K562 (cell line): Measurements from ENCODE around the gene B4GALNT2. TPM values are rescaled to one million over a fixed set of nuclear protein-coding genes. Genes with fewer than 3 reads are reported as not detected.
"Not testable (repeated sequence)": the region's sequence is repeated elsewhere in the genome, so short reads cannot be mapped to it uniquely, and the experiment has no call there.

Experiments
- ATAC-seq: fragments of 200-7000 bp; cut with Tn5 transposase; 3 replicates; pipeline ENCODE4 v1.9.1; 2020; ENCODE audit warnings: moderate library complexity
- BruUV-seq: library from RNA; stranded (reverse); fragments of 400-500 nt; replicated peaks from 2 replicates; lab custom pipeline; 2021; lab: Mats Ljungman, UMichigan
- CTCF ChIA-PET: fragments of 300-600 bp; formaldehyde crosslinking; extraction: SDS; loops from one replicate; lab custom pipeline; 2021; ENCODE audit warnings: low intra/inter-chr PET ratio; lab: Yijun Ruan, JAX
- POLR2A ChIA-PET: fragments of 300-600, 350-650 bp; sonication (Branson Sonifier 250); formaldehyde crosslinking; extraction: SDS; loops from one replicate; lab custom pipeline; 2021; ENCODE audit warnings: antibody characterized with exemption, inconsistent platforms; lab: Yijun Ruan, JAX
- DNase-seq, 4 experiments: peaks; one replicate each; pipeline versions ENCODE4 v3.0.0 to v3.0.0-alpha.2; 2011 to 2018; ENCODE audit warnings: low spot score in 3 of 4, mixed read lengths in 3 of 4; ENCODE audit errors: extremely low read depth in 1 of 4
- FAIRE-seq: peaks from 2 replicates; lab custom pipeline; 2011; peaks lifted over from hg19 to GRCh38; lab: Jason Lieb, UNC
- H2AFZ ChIP-seq: 2 replicates; pipeline ENCODE4 v1.6.0; 2011; ENCODE audit warnings: low read depth, low read length, control low read depth, inconsistent platforms
- H3K27ac ChIP-seq: fragments of 200-600 bp; 3 replicates; pipeline ENCODE4 v1.8.0; 2011; ENCODE audit warnings: low read depth, mild to moderate bottlenecking, control low read depth, inconsistent platforms, low read length, moderate library complexity, mixed read lengths; ENCODE audit errors: extremely low read depth
- H3K27me3 ChIP-seq, 2 experiments: fragments of 300-600 bp in 1 of 2; 2 replicates in 1 of 2; 3 replicates in 1 of 2; pipeline versions ENCODE4 v1.6.0 to v1.8.0; 2011; ENCODE audit warnings: inconsistent platforms in 2 of 2, low read length in 2 of 2, mild to moderate bottlenecking in 1 of 2, mixed read lengths in 1 of 2, moderate library complexity in 1 of 2; ENCODE audit not compliant: control insufficient read depth in 2 of 2, insufficient read depth in 2 of 2
- H3K36me3 ChIP-seq: fragments of 300-600 bp; 3 replicates; pipeline ENCODE4 v1.8.0; 2011; ENCODE audit warnings: mild to moderate bottlenecking, low read length, inconsistent platforms; ENCODE audit not compliant: control insufficient read depth, insufficient read depth
- H3K4me1 ChIP-seq, 2 experiments: fragments of 200-600 bp in 1 of 2; replicated peaks in 1 of 2; 2 replicates in 1 of 2; 3 replicates in 1 of 2; pipeline versions ENCODE4 v1.5.1 to v1.8.0; 2011; ENCODE audit warnings: inconsistent platforms in 2 of 2, low read length in 2 of 2, mild to moderate bottlenecking in 1 of 2, mixed read lengths in 1 of 2, moderate library complexity in 1 of 2; ENCODE audit not compliant: control insufficient read depth in 2 of 2, insufficient read depth in 2 of 2
- H3K4me2 ChIP-seq: 2 replicates; pipeline ENCODE4 v1.6.1; 2011; ENCODE audit warnings: low read length, control low read depth, inconsistent platforms, mixed read lengths; ENCODE audit not compliant: insufficient read depth
- H3K4me3 ChIP-seq: fragments of 200-600 bp; sonication (generic), shearing (Covaris generic); 2 replicates; pipeline ENCODE4 v1.5.1; 2016; ENCODE audit warnings: control low read depth, inconsistent platforms
- H3K79me2 ChIP-seq: fragments of 200-600 bp; 3 replicates; pipeline ENCODE4 v1.8.0; 2011; ENCODE audit warnings: low read length, inconsistent platforms; ENCODE audit not compliant: control insufficient read depth, insufficient read depth
- H3K9ac ChIP-seq, 2 experiments: 2 replicates each; pipeline versions ENCODE4 v1.6.0 to v1.6.1; 2011; ENCODE audit warnings: low read depth in 2 of 2, low read length in 2 of 2, control low read depth in 1 of 2, inconsistent platforms in 1 of 2, mild to moderate bottlenecking in 1 of 2, mixed read lengths in 1 of 2; ENCODE audit not compliant: insufficient read depth in 1 of 2
- H3K9me1 ChIP-seq: one replicate; pipeline ENCODE4 v1.6.0; 2011; ENCODE audit warnings: inconsistent platforms, mild to moderate bottlenecking, low read length, moderate library complexity; ENCODE audit not compliant: control insufficient read depth, insufficient read depth
- H3K9me3 ChIP-seq: replicated peaks from 2 replicates; pipeline ENCODE4 v1.5.1; 2011; ENCODE audit warnings: low read depth, low read length, inconsistent platforms; ENCODE audit not compliant: control insufficient read depth, insufficient read depth
- H4K20me1 ChIP-seq: replicated peaks from 2 replicates; pipeline ENCODE4 v1.6.1; 2011; ENCODE audit warnings: low read length, inconsistent platforms, mixed read lengths; ENCODE audit not compliant: control insufficient read depth, insufficient read depth
- ESRRA ChIP-seq: fragments of 450-650 bp; IDR thresholded peaks from 2 replicates; pipeline ENCODE4 v1.6.1; 2014; ENCODE audit warnings: low read depth, mild to moderate bottlenecking, moderate library complexity, borderline replicate concordance
- PREB ChIP-seq: sonication (generic); formaldehyde crosslinking; IDR thresholded peaks from 2 replicates; pipeline ENCODE4 v1.8.1; 2023; ENCODE audit warnings: mild to moderate bottlenecking, missing genetic modification reagents
- RREB1 ChIP-seq: fragments of 250-450 bp; sonication (Bioruptor Pico); IDR thresholded peaks from 2 replicates; pipeline ENCODE4 v1.4.0; 2020
- WGBS: fragments of 100-300 bp; shearing (Covaris generic); methylation state at CpG from one replicate; pipeline ENCODE4 v1.1.6; 2016; ENCODE audit warnings: low coverage, mixed read lengths; ENCODE audit not compliant: insufficient coverage; ENCODE audit errors: missing lambda C conversion rate; 5-methylcytosine and 5-hydroxymethylcytosine counted together
- in situ Hi-C: fragments of 300-500 bp; cut with MboI; formaldehyde crosslinking; loops from 4 replicates; pipeline ENCODE4 v1.15.0; 2018; ENCODE audit warnings: inconsistent platforms, mixed read lengths
- intact Hi-C: fragments of 100-400 bp; cut with micrococcal nuclease; formaldehyde crosslinking; loops from 2 replicates; pipeline ENCODE4 v1.14.2; 2022
- polyA plus RNA-seq, 8 experiments: library from polyadenylated mRNA; depleted of rRNA in 4 of 8; stranded (reverse) in 5 of 8; unstranded in 3 of 8; fragments of >200 nt; fragmentation: Nextera tagmentation in 2 of 8; fragmentation: Illumina TruSeq in 1 of 8; extraction: Ambion mirVana in 2 of 8; extraction: Trizol in 1 of 8; gene quantifications; 2 replicates each; pipeline versions ENCODE4 v1.2.1 to v1.2.3, GENCODE V29; 2011 to 2014; ENCODE audit warnings: inconsistent platforms in 1 of 8, missing spikeins in 1 of 8
- total RNA-seq, 7 experiments: library from RNA; depleted of rRNA in 6 of 7; stranded (reverse); fragments of >200 nt in 6 of 7; fragmentation: Illumina TruSeq in 2 of 7; extraction: Trizol in 2 of 7; gene quantifications; 2 replicates each; pipeline versions ENCODE4 v1.2.1 to v1.2.3, GENCODE V29; 2011 to 2021; ENCODE audit warnings: low replicate concordance in 1 of 7

Gene B4GALNT2
- total and polyA plus RNA-seq, 9 of the 15 experiments (the other 6 are each of a cell fraction or from before 2014, with no cell fraction given), result not detected

GRCh38 chr17:49101054-49101534 lies 31.5 kb upstream of the B4GALNT2 start (continued):
- TF ChIP-seq PREB (CRISPR knock-in tag) (no peak), RREB1 (CRISPR knock-in tag) (no peak), ESRRA (peak; percentile 59; the same call in 1 of the 2 replicates)
- TF ChIP-seq, all 486 proteins: peak for 23

GRCh38 chr17:49103360-49103759 lies 29.2 kb upstream of the B4GALNT2 start:
- intact Hi-C loops, H3K27me3 ChIP-seq, H3K4me3 ChIP-seq, CTCF ChIA-PET, DNase-seq, H2AFZ ChIP-seq, ATAC-seq, H3K27ac ChIP-seq, H3K79me2 ChIP-seq, BruUV-seq, H3K4me2 ChIP-seq, H3K36me3 ChIP-seq, H4K20me1 ChIP-seq, H3K9ac ChIP-seq, H3K9me1 ChIP-seq, in situ Hi-C loops, FAIRE-seq, H3K9me3 ChIP-seq: not testable (repeated sequence)
- H3K4me1 ChIP-seq, result peaks cover 0 to 28% of the 10 kb centered on the region in 2 experiments; a peak in 4 of 5 replicates
- 62% methylated on average over 4 of the region's 14 CpGs for WGBS
- POLR2A ChIA-PET, result interaction anchor here (1.1 kb wide), 1 partner anchor 8 kb away, joined by 3 read pairs; no protein-coding TSS in a partner anchor
